Naive thymus-derived CD4-positive, alpha-beta T cell (primary cell): ENCODE measurements around the gene NUAK1. TPM values are rescaled to one million over a fixed set of nuclear protein-coding genes. Genes with fewer than 3 reads are reported as not detected.

ENCODE experiments used
- ATAC-seq: fragments of 150-1000 bp; cut with Tn5 transposase; 2 replicates; pipeline ENCODE4 v1.10.0; 2021; ENCODE audit warnings: mild to moderate bottlenecking, moderate library complexity
- CTCF ChIA-PET: fragments of 350-600 bp; sonication (Branson Sonifier 250); formaldehyde crosslinking; loops from one replicate; lab custom pipeline; 2021; ENCODE audit warnings: antibody characterized with exemption; lab: Charles Lee
- POLR2A ChIA-PET: fragments of 350-600 bp; sonication (Branson Sonifier 250); formaldehyde crosslinking; loops from one replicate; lab custom pipeline; 2021; ENCODE audit warnings: antibody characterized with exemption, inconsistent platforms; lab: Charles Lee
- DNase-seq, 9 donors: peaks; one replicate each; pipeline versions ENCODE4 v3.0.0 to v3.0.0-alpha.2; 2020 to 2022; ENCODE audit warnings: mixed read lengths in 1 of 9
- H3K27ac ChIP-seq: one replicate; pipeline ENCODE4 v1.7.0; 2013; ENCODE audit warnings: mild to moderate bottlenecking, low read depth, low read length, moderate library complexity
- H3K27me3 ChIP-seq, 2 donors: one replicate each; pipeline ENCODE4 v1.7.0; 2013; ENCODE audit warnings: low read length in 2 of 2, mild to moderate bottlenecking in 2 of 2, moderate library complexity in 2 of 2; ENCODE audit not compliant: control insufficient read depth in 2 of 2, insufficient read depth in 2 of 2
- H3K36me3 ChIP-seq, 3 experiments: 1 replicate in 2 of 3; 2 replicates in 1 of 3; pipeline ENCODE4 v1.7.0; 2013; ENCODE audit warnings: low read length in 3 of 3, mild to moderate bottlenecking in 3 of 3, moderate library complexity in 1 of 3; ENCODE audit not compliant: insufficient read depth in 3 of 3, control insufficient read depth in 2 of 3
- H3K4me1 ChIP-seq, 2 donors: one replicate each; pipeline ENCODE4 v1.7.0; 2013; ENCODE audit warnings: low read length in 2 of 2, mild to moderate bottlenecking in 2 of 2, moderate library complexity in 1 of 2; ENCODE audit not compliant: control insufficient read depth in 2 of 2, insufficient read depth in 2 of 2
- H3K4me3 ChIP-seq: 2 replicates; pipeline ENCODE4 v1.7.0; 2013; ENCODE audit warnings: mild to moderate bottlenecking, low read length
- H3K9me3 ChIP-seq, 3 experiments: 1 replicate in 2 of 3; 2 replicates in 1 of 3; pipeline ENCODE4 v1.7.0; 2013; ENCODE audit warnings: low read length in 3 of 3; ENCODE audit not compliant: control insufficient read depth in 2 of 3
- H3K27ac Mint-ChIP-seq, 9 donors: one replicate each; pipeline ENCODE4 v1.8.0; 2020 to 2022; ENCODE audit warnings: mixed read lengths in 9 of 9, mild to moderate bottlenecking in 8 of 9, moderate library complexity in 5 of 9, inconsistent platforms in 2 of 9
- H3K27me3 Mint-ChIP-seq, 5 donors: one replicate each; pipeline ENCODE4 v1.8.0; 2021 to 2022; ENCODE audit warnings: mixed read lengths in 5 of 5, mild to moderate bottlenecking in 1 of 5
- H3K36me3 Mint-ChIP-seq, 5 donors: one replicate each; pipeline ENCODE4 v1.8.0; 2020 to 2022; ENCODE audit warnings: mixed read lengths in 5 of 5, mild to moderate bottlenecking in 3 of 5, inconsistent platforms in 1 of 5
- H3K4me1 Mint-ChIP-seq, 7 donors: one replicate each; pipeline ENCODE4 v1.8.0; 2020 to 2022; ENCODE audit warnings: mixed read lengths in 7 of 7, mild to moderate bottlenecking in 3 of 7, inconsistent platforms in 1 of 7
- H3K4me3 Mint-ChIP-seq, 10 donors: one replicate each; pipeline ENCODE4 v1.8.0; 2020 to 2022; ENCODE audit warnings: mild to moderate bottlenecking in 10 of 10, mixed read lengths in 10 of 10, moderate library complexity in 6 of 10, inconsistent platforms in 2 of 10
- H3K9me3 Mint-ChIP-seq, 11 donors: one replicate each; pipeline ENCODE4 v1.8.0; 2020 to 2022; ENCODE audit warnings: mixed read lengths in 11 of 11, mild to moderate bottlenecking in 4 of 11, inconsistent platforms in 1 of 11, moderate library complexity in 1 of 11
- intact Hi-C, 2 donors: fragments of 100-400 bp; cut with micrococcal nuclease; formaldehyde crosslinking; loops; one replicate each; pipeline ENCODE4 v1.15.1; 2023
- polyA plus RNA-seq, 2 donors: library from polyadenylated mRNA; unstranded; fragments of 300-500 nt; fragmentation: Illumina TruSeq; gene quantifications; one replicate each; pipeline ENCODE4 v1.2.3, GENCODE V29; 2021
- total RNA-seq, 6 experiments: library from RNA in 5 of 6; stranded (reverse) in 5 of 6; gene quantifications; 1 replicate in 5 of 6; 2 replicates in 1 of 6; pipeline ENCODE4 v1.2.3 and lab custom pipeline; 2021 to 2026

NUAK1 gene
- total and polyA plus RNA-seq, 7 experiments from 2014 or later = 0.02 to 0.51 (median 0.08) TPM; not detected in 4

DNA sequence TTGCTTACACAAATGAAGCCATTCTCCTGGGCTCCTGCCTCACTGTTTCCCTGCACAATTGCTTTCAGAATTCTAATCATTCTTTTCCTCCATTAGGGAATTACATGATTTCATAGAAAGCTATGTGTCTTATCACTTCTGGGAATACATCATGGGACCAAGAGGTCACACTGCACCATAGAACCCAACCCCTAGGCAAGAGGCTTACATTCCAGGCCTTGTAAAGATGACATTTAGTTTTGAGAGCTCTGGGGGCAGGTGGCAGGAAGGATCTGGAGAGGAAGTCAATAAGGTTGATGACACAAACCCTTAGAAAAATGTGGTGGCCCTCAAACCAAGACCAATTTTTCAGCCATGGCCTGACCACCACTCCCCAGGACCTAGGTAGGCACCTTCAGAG, 57.1 kb downstream of the NUAK1 start:
- no peaks in the 10 kb centered on the region for H3K9me3 ChIP-seq
- Mint-ChIP-seq H3K4me1 (no peaks in the 10 kb centered on the region), H3K9me3 (peaks cover 0 to 4% (median 0%) of the 10 kb centered on the region in 11 donors), H3K36me3 (no peaks in the 10 kb centered on the region), H3K27me3 (peaks cover 26 to 43% (median 30%) of the 10 kb centered on the region in 5 donors), H3K27ac (no peak overlapping the region), H3K4me3 (no peak overlapping the region)
- no peak overlapping the region for H3K4me3 ChIP-seq
- DNase-seq (no peak), ATAC-seq (no peak)
- H3K36me3 ChIP-seq = no peaks in the 10 kb centered on the region
- H3K4me1 ChIP-seq = no peaks in the 10 kb centered on the region
- ChIA-PET CTCF (no interaction called here), POLR2A (no interaction called here)
- no peak overlapping the region for H3K27ac ChIP-seq
- H3K27me3 ChIP-seq = no peaks in the 10 kb centered on the region
- intact Hi-C loops = no loop called here

DNA sequence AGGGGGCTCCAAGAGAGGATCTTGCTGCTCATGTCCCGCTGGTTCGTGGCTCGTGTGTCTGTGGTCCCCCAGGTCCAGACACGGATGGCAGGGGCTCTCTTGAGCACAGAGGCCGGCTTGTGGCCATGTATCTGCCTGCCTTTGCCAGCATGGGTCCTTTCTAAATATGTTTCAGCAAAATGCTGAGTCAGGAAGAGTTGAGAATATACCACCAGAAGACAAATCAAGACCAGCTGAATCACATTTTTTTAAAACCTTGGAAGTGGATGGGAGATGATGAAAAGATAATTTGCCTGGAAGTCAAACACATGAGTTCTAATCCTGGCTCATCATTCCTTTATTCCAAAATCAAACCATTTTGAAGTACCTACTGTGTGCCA, 58.0 kb downstream of the NUAK1 start:
- H3K4me3 Mint-ChIP-seq = no peak overlapping the region
- Histone ChIP-seq H3K4me1 (no peaks in the 10 kb centered on the region), H3K4me3 (no peak overlapping the region), H3K9me3 (no peaks in the 10 kb centered on the region), H3K36me3 (no peaks in the 10 kb centered on the region), H3K27me3 (no peaks in the 10 kb centered on the region), H3K27ac (no peak overlapping the region)
- POLR2A ChIA-PET = no interaction called here
- DNase-seq (no peak), ATAC-seq (no peak)
- CTCF ChIA-PET = no interaction called here
- peaks cover 24 to 46% (median 30%) of the 10 kb centered on the region in 5 donors for H3K27me3 Mint-ChIP-seq
- intact Hi-C loops = no loop called here
- H3K36me3 Mint-ChIP-seq = no peaks in the 10 kb centered on the region
- no peak overlapping the region for H3K27ac Mint-ChIP-seq
- peaks cover 0 to 4% (median 0%) of the 10 kb centered on the region in 11 donors for H3K9me3 Mint-ChIP-seq
- H3K4me1 Mint-ChIP-seq = no peaks in the 10 kb centered on the region

DNA sequence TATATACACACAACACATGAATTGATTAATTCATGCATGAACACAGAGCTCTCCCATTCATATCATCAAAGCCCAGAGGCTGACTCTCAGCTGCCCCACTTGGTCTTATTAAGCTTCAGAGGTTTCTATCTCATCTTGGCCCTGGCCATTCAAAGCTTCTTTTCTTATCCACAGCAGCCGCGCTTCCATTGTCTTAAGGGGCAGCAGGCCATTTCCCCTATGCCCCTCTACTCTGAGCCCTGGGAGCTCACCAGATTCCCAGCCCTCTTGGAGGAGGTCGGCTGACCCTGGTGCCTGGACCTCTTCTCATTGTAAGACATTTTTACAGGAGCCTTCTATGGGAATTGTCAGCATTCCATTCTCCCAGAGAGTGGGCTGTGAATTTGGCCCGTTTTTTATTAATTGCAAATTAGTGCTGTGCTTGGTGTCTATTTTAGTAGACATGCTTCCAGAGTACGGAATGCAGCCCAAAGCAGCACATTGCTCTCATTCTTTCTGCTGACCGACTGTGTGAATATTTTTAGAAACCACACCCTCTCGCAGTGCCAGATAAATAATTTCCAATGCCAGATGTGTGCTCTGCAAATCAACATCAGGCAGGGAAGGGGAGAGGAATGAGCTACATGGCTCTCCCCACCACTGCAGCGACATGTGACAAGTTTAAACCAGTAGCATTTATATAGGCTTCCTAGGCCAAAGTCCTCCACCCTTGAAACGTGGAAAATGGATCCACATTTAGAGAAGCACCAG, 58.5 kb downstream of the NUAK1 start:
- ChIA-PET POLR2A (no interaction called here), CTCF (no interaction called here)
- H3K4me1 Mint-ChIP-seq = no peaks in the 10 kb centered on the region
- no peaks in the 10 kb centered on the region for H3K9me3 ChIP-seq
- no peaks in the 10 kb centered on the region for H3K36me3 Mint-ChIP-seq
- no peaks in the 10 kb centered on the region for H3K4me1 ChIP-seq
- H3K27ac ChIP-seq = no peak overlapping the region
- no peaks in the 10 kb centered on the region for H3K27me3 ChIP-seq
- no peaks in the 10 kb centered on the region for H3K36me3 ChIP-seq
- peaks cover 0 to 4% (median 0%) of the 10 kb centered on the region in 11 donors for H3K9me3 Mint-ChIP-seq
- intact Hi-C loops = no loop called here
- ATAC-seq (no peak), DNase-seq (no peak)
- no peak overlapping the region for H3K4me3 ChIP-seq
- peaks cover 24 to 47% (median 30%) of the 10 kb centered on the region in 5 donors for H3K27me3 Mint-ChIP-seq
- no peak overlapping the region for H3K27ac Mint-ChIP-seq
- no peak overlapping the region for H3K4me3 Mint-ChIP-seq

DNA sequence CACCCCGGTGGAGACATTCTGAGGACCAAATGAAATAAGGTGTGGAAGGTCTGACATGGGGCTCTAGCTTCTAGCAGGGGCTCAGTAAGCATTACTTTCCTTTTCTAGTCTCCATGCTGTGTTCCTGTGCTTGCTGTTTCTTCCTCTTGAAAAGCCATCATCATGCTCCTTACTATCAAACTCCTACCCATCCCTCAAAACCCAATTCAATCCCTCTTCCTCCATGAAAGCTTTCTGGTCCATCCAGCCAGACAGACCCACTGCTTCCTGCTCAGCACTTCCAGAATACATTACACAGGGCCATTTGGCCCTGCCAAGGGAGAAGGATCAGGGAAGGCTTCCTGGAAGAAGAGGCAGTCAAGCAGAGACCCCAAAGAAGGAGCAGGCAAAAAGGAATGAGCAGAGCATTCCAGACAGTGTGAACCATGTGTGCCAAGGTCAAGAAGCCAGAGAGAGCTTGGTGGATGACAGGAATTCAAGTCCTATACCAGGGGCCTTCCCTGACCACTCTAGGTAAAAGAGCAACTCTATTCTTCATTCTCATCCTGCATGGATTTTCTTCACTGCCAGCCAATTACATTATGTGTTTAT, 59.5 kb downstream of the NUAK1 start:
- no peak overlapping the region for H3K27ac ChIP-seq
- no peak overlapping the region for H3K4me3 ChIP-seq
- DNase-seq (no peak), ATAC-seq (no peak)
- peaks cover 0 to 4% (median 0%) of the 10 kb centered on the region in 11 donors for H3K9me3 Mint-ChIP-seq
- H3K4me1 Mint-ChIP-seq = no peaks in the 10 kb centered on the region
- no peak overlapping the region for H3K4me3 Mint-ChIP-seq
- H3K9me3 ChIP-seq = no peaks in the 10 kb centered on the region
- no peaks in the 10 kb centered on the region for H3K27me3 ChIP-seq
- CTCF ChIA-PET = no interaction called here
- peaks cover 19 to 57% (median 28%) of the 10 kb centered on the region in 5 donors for H3K27me3 Mint-ChIP-seq
- no peak overlapping the region for H3K27ac Mint-ChIP-seq
- H3K36me3 ChIP-seq = no peaks in the 10 kb centered on the region
- POLR2A ChIA-PET = no interaction called here
- intact Hi-C loops = no loop called here
- no peaks in the 10 kb centered on the region for H3K4me1 ChIP-seq
- no peaks in the 10 kb centered on the region for H3K36me3 Mint-ChIP-seq

DNA sequence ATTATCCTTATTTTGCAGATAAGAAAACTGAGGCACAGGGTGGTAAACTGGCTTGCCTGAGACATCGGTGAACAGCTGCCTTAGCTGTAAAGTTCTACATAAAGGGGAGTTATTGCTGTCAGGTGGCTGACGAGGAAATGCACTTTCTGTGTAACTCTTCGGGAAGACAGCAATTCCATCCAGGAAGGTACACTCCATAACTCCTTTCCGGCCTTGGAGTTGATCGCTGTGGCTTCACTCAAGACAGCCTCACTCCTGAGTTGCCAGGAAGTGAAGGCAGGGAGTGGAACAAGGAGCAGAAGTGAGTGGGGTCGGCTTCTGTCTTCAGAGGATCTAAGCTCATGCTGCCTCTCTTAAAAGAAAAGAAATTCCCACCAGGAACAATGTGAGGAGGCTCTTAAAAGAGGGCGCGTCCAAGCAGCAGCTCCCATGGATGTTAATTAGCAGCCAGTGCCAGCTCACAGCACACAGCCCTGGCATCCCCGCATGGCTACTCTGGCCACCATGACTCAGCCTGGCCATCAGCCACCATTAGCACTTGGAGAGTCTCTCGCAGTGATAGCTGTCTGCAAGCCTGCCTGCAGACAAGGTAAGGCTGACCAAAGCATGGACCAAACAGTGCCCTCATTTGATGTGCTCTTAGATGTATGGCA, 60.3 kb downstream of the NUAK1 start:
- Mint-ChIP-seq H3K4me1 (no peaks in the 10 kb centered on the region), H3K27ac (no peak overlapping the region), H3K27me3 (peaks cover 11 to 57% (median 27%) of the 10 kb centered on the region in 5 donors), H3K9me3 (peaks cover 0 to 4% (median 0%) of the 10 kb centered on the region in 11 donors), H3K4me3 (no peak overlapping the region), H3K36me3 (no peaks in the 10 kb centered on the region)
- no peak overlapping the region for H3K4me3 ChIP-seq
- ChIA-PET CTCF (no interaction called here), POLR2A (no interaction called here)
- DNase-seq (no peak), ATAC-seq (no peak)
- no peak overlapping the region for H3K27ac ChIP-seq
- no peaks in the 10 kb centered on the region for H3K4me1 ChIP-seq
- no peaks in the 10 kb centered on the region for H3K27me3 ChIP-seq
- intact Hi-C loops = no loop called here
- H3K9me3 ChIP-seq = no peaks in the 10 kb centered on the region
- no peaks in the 10 kb centered on the region for H3K36me3 ChIP-seq

- no peak overlapping the region for H3K4me3 Mint-ChIP-seq
- Histone ChIP-seq H3K4me3 (no peak overlapping the region), H3K4me1 (no peaks in the 10 kb centered on the region), H3K36me3 (no peaks in the 10 kb centered on the region), H3K9me3 (no peaks in the 10 kb centered on the region), H3K27me3 (no peaks in the 10 kb centered on the region), H3K27ac (no peak overlapping the region)
- ATAC-seq = no peak
- intact Hi-C loops = no loop called here
- peaks cover 2 to 38% (median 18%) of the 10 kb centered on the region in 5 donors for H3K27me3 Mint-ChIP-seq
- H3K9me3 Mint-ChIP-seq = peaks cover 0 to 2% (median 0%) of the 10 kb centered on the region in 11 donors
- H3K4me1 Mint-ChIP-seq = no peaks in the 10 kb centered on the region
- no peak overlapping the region for H3K27ac Mint-ChIP-seq
- no peaks in the 10 kb centered on the region for H3K36me3 Mint-ChIP-seq
- ChIA-PET POLR2A (no interaction called here), CTCF (interaction anchor here (0.6 kb wide), 1 partner anchor 22 kb away, joined by 5 read pairs; no protein-coding TSS in a partner anchor)
- no peak for DNase-seq
Observed at GRCh38 chr12:106074706-106075392, 63.9 kb downstream of the NUAK1 start.
